ENCODE results near the gene ZHX3. TPM values are rescaled to one million over a fixed set of nuclear protein-coding genes. Genes with fewer than 3 reads are reported as not detected.
A peak's percentile ranks its signal among the peaks of the same experiment; 100 is the strongest.

Gene ZHX3
- total and polyA plus RNA-seq, 9 of the 15 experiments (the other 6 are each of a cell fraction or from before 2014, with no cell fraction given), result 0.80 to 14.6 (median 4.9) TPM

GRCh38 chr20:41135888-41136679 lies 181.4 kb downstream of the ZHX3 start:
- in situ Hi-C loops (cut with MboI), result no loop called here
- DNase-seq (ENCODE audit: extremely low read depth in 1 of 4, low spot score in 3 of 4) (no peak), ATAC-seq (no peak), FAIRE-seq (peak; percentile 37)
- H3K9me3 ChIP-seq (replicated peaks; ENCODE audit: control insufficient read depth, insufficient read depth, low read depth, low read length), result no peaks in the 10 kb centered on the region
- H3K4me1 ChIP-seq (replicated peaks in 1 of 2; ENCODE audit: control insufficient read depth in 2 of 2, insufficient read depth in 2 of 2, low read length in 2 of 2), result peaks cover 30 to 41% of the 10 kb centered on the region in 2 experiments; a peak in 4 of 5 replicates
- H3K9me1 ChIP-seq (ENCODE audit: control insufficient read depth, insufficient read depth, low read length), result no peaks in the 10 kb centered on the region
- H2AFZ ChIP-seq (ENCODE audit: low read depth, low read length), result peak overlapping the region; percentile 99
- peak overlapping the region; percentile 74; the same call in 1 of the 2 replicates for H3K4me3 ChIP-seq
- intact Hi-C loops (cut with micrococcal nuclease), result loop anchor here (1.0 to 2.0 kb wide), 2 partner anchors 97 to 204 kb away; partner anchors contain the start of gene LPIN3
- peaks cover 36% of the 10 kb centered on the region for H3K79me2 ChIP-seq (ENCODE audit: control insufficient read depth, insufficient read depth, low read length)
- ChIA-PET CTCF (ENCODE audit: low intra/inter-chr PET ratio) (no interaction called here), POLR2A (interaction anchor here (1.0 to 1.8 kb wide), 4 partner anchors 15 to 145 kb away, joined by 3 to 6 read pairs (median 4); no protein-coding TSS in a partner anchor)
- H3K4me2 ChIP-seq (ENCODE audit: insufficient read depth, low read length), result peak overlapping the region; percentile 81
- peak overlapping the region; percentile 75 to 94; a peak in 3 of 4 replicates for H3K9ac ChIP-seq (ENCODE audit: insufficient read depth in 1 of 2, low read depth in 2 of 2, low read length in 2 of 2)
- WGBS (ENCODE audit: insufficient coverage, low coverage, missing lambda C conversion rate), result 56% methylated on average over 21 of the region's 23 CpGs
- H3K27ac ChIP-seq (ENCODE audit: extremely low read depth, low read depth, low read length), result peak overlapping the region; percentile 86; the same call in 1 of the 3 replicates
- no peaks in the 10 kb centered on the region for H3K27me3 ChIP-seq (ENCODE audit: control insufficient read depth in 2 of 2, insufficient read depth in 2 of 2, low read length in 2 of 2)
- no peaks in the 10 kb centered on the region; the same call in none of the 2 replicates for H4K20me1 ChIP-seq (replicated peaks; ENCODE audit: control insufficient read depth, insufficient read depth, low read length)
- no TSS peak for BruUV-seq (replicated peaks)
- H3K36me3 ChIP-seq (ENCODE audit: control insufficient read depth, insufficient read depth, low read length), result peaks cover 7% of the 10 kb centered on the region; the same call in 1 of the 3 replicates
- TF ChIP-seq ETS1 (conservative IDR thresholded peaks at IDR 0.05; ENCODE audit: control insufficient read depth, low read depth, low read length), result no peak
- TF ChIP-seq LEF1 (IDR thresholded peaks at IDR 0.05), result no peak
- TF ChIP-seq ZNF232 (CRISPR knock-in tag; IDR thresholded peaks at IDR 0.05), result no peak
- no peak for TF ChIP-seq ZBTB9 (CRISPR knock-in tag; IDR thresholded peaks at IDR 0.05)
- no peak for TF ChIP-seq MXD1 (CRISPR knock-in tag; IDR thresholded peaks at IDR 0.05; ENCODE audit: borderline replicate concordance, poor library complexity, severe bottlenecking)
- no peak for TF ChIP-seq ADNP (tag; IDR thresholded peaks at IDR 0.05)
- no peak for TF ChIP-seq CBFA2T3 (IDR thresholded peaks at IDR 0.05)
- TF ChIP-seq ZNF41 (CRISPR knock-in tag; conservative IDR thresholded peaks at IDR 0.05), result no peak
- no peak for TF ChIP-seq MEF2A (IDR thresholded peaks at IDR 0.05; ENCODE audit: control insufficient read depth, low read depth, low read length)
- TF ChIP-seq THRB (CRISPR knock-in tag; conservative IDR thresholded peaks at IDR 0.05), result 0 out of 2 replicates have a peak, but pooled peaks have one; percentile 39
- TF ChIP-seq ZNF431 (CRISPR knock-in tag; IDR thresholded peaks at IDR 0.05), result no peak
- 0 out of 2 replicates have a peak, but pooled peaks have one; percentile 19 for TF ChIP-seq MBD1 (CRISPR knock-in tag; IDR thresholded peaks at IDR 0.05)
- TF ChIP-seq RUNX1 (IDR thresholded peaks at IDR 0.05; ENCODE audit: low read depth), result no peak
- no peak; the same call in 1 of the 2 replicates for TF ChIP-seq THRAP3 (IDR thresholded peaks at IDR 0.05; ENCODE audit: borderline replicate concordance)
